Measurements from ENCODE around the gene LRRFIP1.

The LRRFIP1 gene

DNA sequence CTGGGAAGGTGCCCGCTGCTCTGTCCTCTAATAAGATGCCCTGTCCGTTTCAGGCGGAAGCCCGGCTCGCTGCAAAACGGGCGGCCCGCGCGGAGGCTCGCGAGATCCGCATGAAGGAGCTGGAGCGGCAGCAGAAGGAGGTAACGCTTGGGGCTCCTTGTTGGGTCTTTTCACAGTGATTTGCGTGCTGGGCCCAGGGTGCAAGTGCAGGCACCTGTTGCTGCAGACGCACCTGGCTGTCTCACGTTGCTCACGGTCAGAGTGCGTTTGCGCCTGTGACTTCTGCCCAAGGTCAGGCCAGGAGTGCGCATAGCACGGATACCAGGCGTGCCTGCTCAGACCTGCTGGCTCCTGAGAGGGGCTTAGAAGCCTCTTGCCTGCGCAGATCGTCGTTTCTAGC lies 81.1 kb downstream of the LRRFIP1 start:
- no peak for DNase-seq

DNA sequence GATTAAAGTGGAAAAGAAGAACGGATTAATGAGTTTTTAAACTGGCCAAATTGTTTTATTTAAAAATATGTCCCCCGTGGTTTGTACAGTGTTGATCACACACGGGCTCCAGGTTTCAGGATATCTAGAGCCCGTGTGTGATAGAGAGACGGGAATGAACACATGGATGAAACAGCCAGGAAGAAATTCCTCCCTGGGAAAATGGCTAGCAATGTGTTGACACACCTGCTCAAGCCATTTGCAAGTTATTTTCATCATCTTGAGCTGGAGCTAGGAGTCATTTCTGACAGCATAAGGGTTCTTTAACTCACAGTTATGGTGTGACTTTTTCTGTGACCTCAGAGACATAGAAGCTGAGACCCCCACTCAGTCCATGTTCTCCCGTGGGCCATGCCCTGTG lies 81.6 kb downstream of the LRRFIP1 start:
- no peak for DNase-seq

DNA sequence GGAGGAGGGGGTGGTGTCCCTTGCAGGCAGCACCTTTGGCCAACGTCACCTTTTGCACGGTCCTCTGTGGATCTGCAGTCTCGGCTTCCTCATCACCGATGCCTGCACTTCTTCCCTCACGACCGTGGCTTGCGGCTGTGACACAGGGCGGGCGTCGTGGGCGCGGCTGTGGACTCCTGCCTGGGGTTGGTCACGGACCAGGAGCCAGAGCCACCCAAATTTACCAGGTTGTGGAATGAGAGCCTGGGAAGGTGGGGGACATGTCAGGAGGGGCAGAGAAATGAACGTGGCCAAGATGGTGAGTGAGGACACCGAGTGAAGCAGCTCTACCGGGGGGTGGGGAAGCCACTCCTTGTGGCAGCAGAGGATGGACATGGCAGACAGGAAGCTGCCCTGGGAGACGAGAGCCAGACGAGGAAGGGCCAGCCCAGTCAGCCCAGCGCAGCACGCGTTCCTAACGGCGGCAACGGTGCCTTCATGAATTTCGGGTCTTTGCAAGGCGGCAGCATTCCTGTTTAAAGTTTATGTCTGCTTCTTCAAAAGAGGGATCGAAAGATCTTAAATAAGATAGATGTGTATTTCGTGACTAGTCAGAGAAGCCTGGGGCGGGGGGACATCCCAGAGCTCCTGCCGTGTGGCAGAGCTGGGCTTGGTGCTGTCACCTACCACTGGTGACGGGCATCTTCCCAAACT lies 84.2 kb downstream of the LRRFIP1 start:
- DNase-seq, result no peak

DNA sequence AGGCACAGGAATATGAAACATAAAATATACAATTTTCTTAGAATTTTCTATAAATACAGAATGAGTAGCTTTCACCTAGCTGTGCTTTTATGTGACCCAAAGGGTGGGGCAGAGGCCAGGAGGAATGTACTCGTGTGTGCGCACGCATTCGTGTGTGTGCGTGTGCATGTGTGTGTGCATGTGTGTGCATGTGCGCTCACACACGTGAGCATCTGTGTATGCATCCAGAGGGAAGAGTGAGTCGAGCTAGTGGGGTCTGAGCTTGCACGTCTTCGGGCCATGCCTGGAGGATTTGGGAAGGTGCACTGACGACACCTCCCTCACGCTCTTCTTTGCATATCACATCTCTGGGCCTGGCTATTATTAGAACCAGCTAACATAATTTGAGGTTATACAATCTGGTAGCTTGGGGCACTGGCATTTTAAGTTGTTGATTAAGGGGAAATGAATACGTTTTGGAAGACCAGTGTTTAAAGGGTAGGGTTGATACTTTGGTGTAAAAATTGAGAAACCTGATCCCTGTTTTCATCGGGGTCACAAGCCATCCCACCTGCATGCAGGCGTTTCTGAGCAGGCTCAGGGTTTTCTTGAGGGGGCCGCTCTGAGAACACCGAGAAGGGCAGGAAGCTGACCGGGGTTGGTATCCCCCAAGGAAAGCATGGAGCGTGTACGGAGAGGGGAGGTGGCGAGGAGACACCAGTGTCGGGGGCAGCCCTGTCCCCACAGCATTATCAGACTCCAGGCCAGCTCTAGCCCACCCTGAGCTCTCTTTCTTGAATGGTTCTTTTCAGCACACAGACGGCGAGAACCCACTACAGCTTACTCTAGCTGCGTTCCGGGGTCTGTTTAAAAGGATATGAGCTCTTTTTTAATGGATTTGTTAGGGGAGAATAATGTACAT lies 85.3 kb downstream of the LRRFIP1 start:
- DNase-seq, result no peak

DNA sequence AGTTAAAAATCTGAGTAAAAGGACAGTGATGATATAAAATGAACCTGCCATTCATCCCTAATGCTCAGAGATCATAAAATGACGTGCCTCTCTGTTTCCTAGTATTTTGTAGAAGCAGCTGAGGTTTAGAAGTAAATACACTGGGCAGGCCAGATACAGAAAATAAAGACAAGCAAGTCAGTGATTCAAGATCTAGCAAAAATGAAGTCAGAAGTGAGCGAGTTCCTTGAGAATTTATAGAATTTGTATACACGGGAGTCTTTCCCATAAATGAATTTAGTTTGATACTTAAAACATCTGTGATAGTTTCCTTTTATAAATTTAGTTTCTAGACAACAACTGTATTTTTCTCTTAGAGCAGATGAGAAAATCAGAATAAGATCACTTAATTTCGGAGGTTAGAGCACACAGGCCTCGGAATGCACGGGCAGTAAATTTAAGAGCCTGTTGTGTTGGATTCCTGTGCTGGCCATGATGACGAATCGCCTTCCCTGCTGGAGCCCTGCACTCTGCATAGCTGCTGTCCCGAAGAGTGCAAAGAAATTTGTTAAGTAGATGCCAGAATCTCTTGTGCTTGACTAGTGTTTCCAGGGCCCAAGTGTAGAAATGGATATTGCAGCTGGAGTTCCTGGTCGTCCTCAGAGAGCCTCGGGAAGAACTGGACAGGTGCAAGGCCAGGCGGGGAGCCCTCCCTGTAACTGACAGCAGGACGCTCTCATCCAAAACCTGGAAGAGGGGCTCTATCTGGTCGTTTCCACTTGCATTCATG lies 87.5 kb downstream of the LRRFIP1 start:
- DNase-seq, result no peak

DNA sequence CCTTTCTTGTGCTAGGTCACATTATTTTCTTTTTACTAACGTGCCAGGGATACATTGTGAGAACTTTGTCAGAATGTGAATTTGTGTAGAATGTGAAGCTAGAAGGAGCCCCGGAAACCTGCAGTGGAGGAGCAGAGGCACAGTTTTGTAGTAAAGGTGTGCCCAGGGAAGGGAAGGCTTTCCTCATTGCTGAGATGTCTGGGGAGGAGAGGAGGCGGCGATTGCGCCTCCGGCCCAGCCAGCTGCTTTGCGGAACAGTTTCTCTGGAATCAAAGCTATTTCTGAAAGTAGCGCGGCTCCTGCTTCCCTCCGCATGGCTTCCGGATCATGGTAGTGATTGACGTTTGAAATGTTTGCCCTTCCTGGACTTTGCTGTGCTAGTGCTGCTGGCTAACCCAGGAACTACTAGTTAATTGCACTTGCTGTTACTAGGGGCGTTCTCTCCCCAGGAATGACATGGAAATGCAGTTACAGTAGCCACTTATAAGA lies 88.1 kb downstream of the LRRFIP1 start:
- DNase-seq, result peak in 1 of 2 donors; percentile 22

DNA sequence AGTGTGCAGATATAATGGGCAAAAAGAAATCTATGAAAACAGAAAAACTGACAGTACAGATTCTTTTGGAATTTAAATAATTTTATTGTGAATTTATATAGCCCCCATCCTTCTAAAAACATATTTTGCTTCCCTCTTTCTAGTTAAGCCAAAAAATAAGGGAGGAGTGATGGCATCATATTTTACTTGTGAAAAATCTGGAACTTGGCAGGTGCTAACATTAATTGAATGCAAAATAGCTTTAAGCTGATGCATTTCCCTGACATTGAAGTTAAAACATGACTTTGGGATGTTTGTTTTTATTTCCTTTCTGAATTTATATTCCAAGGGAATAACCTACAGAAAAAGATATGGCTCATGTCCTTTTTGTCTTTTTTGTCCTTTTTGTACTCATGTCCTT lies 88.6 kb downstream of the LRRFIP1 start:
- DNase-seq, result no peak

DNA sequence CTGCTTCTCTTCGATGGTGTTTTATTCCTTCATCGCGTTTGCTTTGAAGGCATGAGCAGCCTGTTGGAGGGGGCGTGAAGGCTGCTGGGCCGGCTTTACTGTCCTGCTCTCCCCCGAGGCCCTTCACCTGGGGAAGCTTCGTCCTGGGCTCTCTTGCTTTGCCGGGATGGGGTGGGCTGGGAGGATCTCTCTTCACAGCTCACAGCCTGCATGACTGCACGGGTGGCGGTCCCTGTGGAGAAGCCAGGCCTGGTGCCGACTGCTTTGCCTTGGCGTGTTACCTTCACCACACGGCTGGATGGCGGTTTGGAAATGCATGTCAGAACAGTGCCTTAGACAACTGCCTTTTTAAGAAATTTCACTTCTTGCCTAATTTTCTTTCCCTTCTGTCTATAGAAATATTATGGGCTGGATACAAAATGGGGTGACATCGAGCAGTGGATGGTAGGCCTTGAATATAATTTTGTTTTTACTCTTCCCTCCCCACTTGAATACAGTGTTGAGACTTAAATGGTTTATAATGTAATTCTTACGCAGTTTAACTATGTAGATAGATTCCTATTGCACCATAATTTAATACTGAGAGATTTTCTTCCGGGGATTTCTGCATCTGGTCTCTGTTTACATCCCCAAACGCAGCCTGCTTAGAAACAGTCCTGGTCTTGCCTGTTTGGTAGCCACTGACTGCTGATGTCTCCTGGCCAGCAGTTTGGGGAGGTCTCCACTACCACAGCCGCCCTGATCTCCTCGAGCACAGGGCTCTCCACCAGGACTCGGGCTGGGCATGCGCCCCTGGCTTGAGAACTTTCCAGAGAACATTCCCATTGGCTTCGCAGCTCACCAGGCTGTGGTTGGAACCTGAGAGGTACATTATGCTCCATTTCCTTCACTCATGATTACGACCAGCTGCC lies 90.2 kb downstream of the LRRFIP1 start:
- no peak for DNase-seq

DNA sequence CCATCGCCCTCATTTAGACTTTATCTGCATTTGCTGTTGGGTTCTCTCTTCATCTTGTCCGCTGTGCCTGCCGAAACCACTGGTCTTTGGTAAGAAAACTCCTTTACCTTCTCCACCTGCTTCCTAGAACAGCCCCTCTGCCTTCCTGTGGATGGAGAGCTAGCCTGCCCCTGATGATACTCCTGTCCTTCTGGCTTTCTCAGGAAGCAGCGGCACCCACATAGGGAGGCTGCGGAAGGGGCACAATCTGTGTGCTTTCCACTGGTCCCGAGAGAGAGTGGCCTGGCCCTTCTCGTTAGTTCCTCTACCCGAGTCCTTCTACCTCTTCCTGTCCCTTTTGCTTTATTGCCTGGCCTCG lies 90.9 kb downstream of the LRRFIP1 start:
- no peak for DNase-seq

DNA sequence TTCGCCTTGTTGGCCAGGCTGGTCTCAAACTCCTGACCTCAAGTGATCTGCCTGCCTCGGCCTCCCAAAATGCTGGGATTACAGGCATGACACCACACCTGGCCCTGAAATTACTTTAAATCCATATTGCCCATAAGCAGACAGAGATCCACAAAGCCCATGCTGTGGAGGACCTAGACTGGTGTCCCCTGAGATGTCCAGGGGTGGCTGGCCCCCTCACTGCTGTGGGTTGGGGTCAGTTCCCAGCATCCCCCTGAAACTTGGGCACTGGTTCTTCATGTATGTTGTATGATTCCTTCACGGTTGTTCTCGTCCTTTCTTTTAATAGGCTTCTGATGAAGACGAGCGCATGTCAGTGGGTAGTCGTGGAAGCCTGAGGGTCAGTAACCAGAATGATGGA lies 93.1 kb downstream of the LRRFIP1 start:
- no peak for DNase-seq

DNA sequence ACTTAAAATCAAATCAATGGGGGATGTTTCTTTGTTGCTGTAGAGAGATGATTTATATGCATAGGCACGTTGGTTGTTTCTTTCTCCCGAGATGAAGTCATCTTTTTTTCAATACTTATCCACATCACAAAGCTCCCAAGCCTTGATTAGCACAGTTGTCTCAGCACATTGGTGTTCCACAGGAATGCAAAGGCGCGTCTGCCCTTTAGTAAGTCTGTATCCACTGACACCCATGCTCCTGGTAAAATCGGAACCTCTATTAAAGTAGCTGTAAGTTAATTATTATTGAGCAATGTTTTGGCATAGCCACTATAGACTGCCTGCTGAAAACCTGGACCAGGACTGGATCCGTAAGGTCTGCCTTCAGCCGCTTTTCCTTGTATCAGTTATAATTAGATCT lies 93.6 kb downstream of the LRRFIP1 start:
- DNase-seq, result no peak

DNA sequence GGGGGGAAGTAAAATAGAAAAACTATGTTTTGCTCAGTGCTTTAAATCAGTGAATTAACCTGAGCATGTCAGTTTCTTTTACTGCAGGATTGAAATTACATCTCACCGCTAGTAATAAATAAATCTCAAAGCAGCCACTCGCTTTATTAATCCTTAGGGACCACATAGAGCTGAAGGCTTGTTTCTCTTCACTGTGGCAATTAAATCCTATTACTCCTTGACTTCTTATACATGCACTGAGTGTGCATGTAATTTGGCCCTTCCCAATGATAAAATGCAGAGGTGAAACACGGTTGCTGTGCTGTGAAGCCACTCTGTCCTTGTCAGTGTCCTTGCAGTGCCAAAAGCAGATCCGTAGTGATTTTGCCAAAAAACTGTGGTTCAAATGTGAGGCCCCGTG lies 94.1 kb downstream of the LRRFIP1 start:
- no peak for DNase-seq

DNA sequence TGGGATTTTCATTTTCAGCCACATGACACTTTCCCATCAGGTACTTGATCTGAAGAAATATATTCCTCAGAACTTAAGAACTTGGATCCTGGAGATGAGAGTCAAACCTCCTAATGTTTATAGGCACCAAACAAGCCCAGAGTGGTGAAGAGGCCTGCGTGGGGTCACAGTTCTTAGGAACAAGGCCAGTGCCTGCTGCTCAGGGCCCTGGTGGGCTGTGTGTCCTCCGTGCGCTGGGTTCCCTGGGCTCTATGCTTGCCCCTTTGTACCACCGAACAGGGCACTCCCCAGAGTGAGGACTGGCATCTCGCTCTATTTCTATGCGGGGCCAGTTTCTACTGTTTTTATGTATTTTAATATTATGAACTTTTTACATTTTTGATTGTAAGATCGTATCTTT lies 95.2 kb downstream of the LRRFIP1 start:
- DNase-seq, result no peak

DNA sequence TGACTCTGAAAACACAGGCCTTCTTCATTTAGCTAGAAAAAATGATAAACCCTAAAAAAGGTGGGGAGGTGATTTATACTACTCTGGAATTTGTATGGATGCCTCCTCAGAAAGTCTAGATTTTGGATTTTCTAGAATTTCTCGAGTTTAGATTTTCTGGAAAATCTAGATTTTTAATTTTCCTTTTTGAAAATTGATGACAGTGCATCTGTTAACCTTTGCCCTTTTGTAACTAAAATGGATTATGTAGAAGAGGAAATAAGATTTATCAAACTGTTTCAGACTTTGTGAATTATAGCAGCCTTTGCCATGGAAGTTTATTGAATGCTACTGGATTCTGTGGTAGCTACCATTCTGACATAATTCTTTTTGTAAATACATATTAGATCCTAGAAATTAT lies 95.6 kb downstream of the LRRFIP1 start:
- DNase-seq, result no peak

DNA sequence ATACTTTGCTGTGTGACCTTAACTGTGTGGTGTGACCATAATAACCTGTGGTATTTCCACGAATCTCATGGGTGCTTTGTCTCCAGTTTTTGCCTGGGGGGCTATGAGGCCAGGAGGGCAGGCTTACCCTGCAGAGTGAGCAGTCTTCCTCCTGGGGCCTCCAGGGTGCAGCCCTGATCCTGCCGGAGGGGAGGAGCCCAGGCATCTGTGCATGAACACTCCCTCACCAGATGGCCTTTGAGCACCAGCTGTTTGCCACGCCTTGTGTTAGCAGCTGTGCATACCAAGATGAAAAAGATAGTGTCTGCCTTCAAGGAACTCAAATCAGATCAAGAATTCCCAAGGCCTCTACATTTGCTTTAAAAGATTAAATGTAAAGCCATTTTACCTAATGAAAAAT lies 96.2 kb downstream of the LRRFIP1 start:
- no peak for DNase-seq

DNA sequence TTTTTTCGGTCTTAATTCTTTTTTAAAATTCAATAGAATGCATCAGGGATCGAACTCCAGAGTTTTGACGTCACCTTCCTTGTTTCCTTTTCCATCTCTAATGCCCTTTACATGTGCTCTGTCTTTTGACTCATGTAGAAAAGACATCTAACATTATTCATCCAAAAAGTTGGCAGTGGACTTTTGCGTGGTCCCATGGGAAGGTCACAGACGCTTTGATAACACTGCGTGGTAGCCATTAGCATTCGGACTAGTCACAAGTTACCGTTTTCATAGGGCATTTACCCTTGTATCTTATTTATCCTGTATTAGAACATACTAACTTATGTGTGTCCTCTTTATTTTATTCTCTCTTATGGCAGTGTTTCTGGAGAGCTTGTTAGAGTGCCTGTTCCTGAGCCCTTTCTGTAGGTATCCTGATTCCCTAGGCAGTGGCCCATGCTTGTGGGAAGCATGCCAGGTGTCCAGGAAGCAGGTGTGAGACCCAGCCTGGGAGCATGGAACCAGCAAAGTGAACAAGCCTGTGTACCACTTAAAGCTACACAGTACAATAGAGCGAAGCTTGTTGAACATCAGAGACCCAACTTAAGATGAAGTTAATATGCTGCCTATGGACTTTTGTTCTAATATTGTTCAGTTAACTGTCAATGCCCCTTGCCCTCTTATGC lies 97.6 kb downstream of the LRRFIP1 start:
- no peak for DNase-seq

DNA sequence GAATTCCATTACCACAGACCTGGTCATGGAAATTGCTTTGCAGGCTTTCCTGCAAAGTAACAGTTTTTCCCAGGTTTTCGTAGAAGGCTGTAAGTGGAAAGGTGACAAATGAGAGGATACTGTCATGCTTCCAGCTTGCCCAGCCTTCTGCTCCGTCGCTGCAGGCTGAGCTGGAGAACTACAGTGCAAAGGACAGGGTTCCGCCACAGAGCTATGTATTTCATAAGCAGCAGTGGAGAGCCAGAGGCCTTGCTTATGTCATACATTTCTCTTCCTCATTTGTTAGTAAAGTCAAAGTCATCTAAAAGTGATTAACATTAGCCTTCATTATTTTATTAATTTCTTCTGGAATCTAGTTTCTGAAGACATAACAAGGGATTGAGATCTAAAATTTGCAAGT lies 98.3 kb downstream of the LRRFIP1 start:
- peak; percentile 73 to 82 for DNase-seq

DNA sequence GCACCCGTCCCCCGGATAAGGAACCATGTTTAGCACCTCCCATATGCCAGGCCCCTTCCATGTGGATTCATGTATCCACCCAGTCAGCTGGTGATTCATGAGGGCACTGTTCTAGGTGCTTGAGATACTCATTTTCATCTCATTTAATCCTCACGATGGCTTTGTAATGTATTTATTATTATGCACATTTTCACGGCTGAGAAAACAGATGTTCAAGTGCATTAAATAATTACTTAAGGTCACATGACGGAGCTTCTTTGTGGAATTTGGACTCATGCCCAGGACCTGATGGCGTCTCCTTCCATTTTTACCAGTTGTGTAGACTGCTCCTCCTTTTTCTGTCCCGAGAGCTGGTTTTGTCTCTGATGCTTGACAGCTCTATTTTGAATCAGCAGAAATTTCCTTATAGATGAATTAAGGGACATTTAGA lies 99.0 kb downstream of the LRRFIP1 start:
- DNase-seq, result peak in 1 of 2 donors; percentile 50

DNA sequence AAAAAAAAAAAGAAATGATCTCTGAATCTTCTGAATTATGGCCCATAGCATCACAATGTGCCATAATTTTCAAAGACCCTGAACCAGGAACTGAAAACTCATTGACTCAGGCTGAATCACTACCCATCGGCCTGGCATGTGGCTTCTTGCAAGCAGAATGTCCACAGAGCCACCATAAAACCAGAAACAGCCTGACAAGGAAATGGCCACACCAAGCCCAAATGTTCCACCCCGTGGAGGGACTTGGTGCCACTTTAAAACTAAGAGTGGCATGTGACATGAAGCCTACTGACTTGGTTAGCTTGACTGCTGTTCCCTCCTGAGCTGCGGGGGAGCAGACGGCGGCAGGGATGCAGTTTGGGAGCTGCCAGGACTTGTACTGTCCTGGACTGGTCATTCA lies 100.0 kb downstream of the LRRFIP1 start:
- peak; percentile 71 to 88 for DNase-seq

DNA sequence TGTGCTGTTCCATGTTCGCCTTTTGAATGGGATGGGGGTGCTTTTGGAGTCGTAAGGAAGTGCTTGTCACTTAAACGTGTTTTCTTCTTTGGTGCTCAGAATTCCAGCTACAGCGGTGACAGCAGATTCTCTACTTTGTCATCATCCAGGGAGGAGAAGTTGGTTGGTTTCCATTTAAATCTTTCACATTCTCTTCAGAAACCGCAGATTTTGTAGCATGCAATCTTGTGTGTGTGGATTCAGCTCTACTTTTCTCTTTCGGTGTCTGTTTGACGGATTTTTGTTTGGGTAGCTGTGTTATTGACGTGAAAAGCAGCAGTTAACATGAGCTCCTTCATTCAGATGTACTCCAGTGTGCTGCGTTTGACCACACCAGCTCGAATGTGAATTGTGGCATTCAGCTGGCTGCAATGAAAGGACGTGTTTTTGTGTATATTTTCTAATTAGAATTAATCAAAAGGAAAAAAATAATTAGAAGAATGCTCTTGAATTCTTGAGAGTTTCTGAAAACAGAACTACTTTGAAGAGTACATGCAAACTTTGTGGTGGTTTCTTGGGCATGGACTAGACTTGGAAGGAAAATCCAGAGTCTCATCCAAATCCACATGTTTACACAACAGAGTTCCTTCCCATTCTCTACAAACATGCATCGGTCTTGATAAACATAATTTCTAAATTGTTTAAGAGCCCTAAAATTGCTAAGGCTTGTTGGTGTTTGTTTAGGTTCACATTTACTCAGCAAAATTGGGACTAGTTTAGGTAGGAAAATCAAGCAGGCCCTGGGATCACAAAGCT lies 102.5 kb downstream of the LRRFIP1 start:
- peak; percentile 32 to 34 for DNase-seq

DNA sequence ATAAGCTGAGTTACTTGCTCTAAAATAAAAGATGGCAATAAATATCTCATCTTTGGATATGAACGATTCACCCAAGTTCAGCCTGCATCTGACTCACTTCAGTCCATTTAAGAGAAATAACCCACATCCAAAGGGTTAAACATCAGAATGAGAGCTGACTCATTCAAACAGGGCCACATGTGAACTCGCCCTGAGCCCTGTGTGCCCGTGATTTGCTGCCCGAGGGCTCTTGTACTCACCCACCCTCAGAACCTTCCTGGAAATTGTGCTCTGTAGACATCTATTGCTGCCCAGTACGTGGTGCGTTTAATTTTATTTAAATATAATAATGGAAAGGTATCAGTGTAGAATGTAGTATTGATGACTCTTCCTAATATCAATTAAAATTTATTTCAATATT lies 104.3 kb downstream of the LRRFIP1 start:
- peak; percentile 43 to 46 for DNase-seq
